Omental fat pad (tissue), 4 donors: ENCODE data around the gene ATP4B. TPM values are rescaled to one million over a fixed set of nuclear protein-coding genes. Genes with fewer than 3 reads are reported as not detected.

Experiments
- ATAC-seq: fragments of 150-250 bp; one replicate; pipeline ENCODE4 v1.9.1; 2016; ENCODE audit warnings: mild to moderate bottlenecking, moderate library complexity; ENCODE audit not compliant: low FRiP score
- DNase-seq: peaks from one replicate; pipeline ENCODE4 v3.0.0-alpha.2; 2019; ENCODE audit warnings: low spot score
- total RNA-seq, 4 donors: library from RNA; depleted of rRNA; stranded (reverse); fragments of >200 nt; gene quantifications; one replicate each; pipeline ENCODE4 v1.1.0, GENCODE V29; 2016
- TF ChIP-seq, protein P1 (sequence below), 3 donors: fragments of 450-650 bp; IDR thresholded peaks; one replicate each; pipeline ENCODE4 v1.5.1; 2016 to 2017; ENCODE audit warnings: antibody characterized with exemption in 3 of 3, mild to moderate bottlenecking in 3 of 3, moderate library complexity in 2 of 3

Gene ATP4B
- total RNA-seq, 4 donors from 2014 or later, result not detected

DNA sequence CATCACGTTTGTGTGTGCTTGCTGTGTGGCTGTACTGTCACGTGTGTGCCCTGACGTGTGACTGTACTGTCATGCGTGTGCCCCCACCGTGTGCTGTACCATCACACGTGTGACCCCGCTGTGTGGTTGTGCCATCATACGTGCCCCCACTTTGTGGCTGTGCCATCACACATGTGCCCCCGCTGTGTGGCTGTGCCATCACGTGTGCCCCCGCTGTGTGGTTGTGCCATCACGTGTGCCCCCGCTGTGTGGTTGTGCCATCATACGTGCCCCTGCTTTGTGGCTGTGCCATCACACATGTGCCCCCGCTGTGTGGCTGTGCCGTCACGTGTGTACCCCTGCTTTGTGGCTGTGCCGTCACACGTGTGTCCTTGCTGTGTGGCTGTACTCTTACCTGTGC lies 47.7 kb downstream of the ATP4B start:
- ATAC-seq (no peak), DNase-seq (no peak)
- TF ChIP-seq, protein P1, sequence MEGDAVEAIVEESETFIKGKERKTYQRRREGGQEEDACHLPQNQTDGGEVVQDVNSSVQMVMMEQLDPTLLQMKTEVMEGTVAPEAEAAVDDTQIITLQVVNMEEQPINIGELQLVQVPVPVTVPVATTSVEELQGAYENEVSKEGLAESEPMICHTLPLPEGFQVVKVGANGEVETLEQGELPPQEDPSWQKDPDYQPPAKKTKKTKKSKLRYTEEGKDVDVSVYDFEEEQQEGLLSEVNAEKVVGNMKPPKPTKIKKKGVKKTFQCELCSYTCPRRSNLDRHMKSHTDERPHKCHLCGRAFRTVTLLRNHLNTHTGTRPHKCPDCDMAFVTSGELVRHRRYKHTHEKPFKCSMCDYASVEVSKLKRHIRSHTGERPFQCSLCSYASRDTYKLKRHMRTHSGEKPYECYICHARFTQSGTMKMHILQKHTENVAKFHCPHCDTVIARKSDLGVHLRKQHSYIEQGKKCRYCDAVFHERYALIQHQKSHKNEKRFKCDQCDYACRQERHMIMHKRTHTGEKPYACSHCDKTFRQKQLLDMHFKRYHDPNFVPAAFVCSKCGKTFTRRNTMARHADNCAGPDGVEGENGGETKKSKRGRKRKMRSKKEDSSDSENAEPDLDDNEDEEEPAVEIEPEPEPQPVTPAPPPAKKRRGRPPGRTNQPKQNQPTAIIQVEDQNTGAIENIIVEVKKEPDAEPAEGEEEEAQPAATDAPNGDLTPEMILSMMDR (IDR thresholded peaks at IDR 0.05), result no peak

DNA sequence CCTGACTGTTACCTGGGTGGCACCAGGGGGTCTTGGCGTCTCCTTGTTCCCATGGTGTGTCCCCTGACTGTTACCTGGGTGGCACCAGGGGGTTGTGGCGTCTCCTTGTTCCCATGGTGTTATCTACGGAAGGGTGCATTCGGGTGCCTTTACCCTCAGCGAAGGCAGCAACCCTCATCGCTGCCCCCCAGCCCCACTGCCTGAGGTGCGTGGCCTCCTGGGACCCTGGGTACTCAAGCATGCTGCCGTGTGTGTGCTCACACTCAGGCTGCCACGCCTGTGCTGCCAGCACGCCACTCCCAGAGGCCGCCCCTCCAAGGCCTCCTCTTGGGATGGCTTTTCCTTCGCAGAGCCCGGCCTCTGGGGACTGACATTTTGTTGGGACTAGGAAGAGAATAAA lies 48.4 kb downstream of the ATP4B start:
- DNase-seq (no peak), ATAC-seq (no peak)
- TF ChIP-seq, protein P1 (IDR thresholded peaks at IDR 0.05), result no peak

DNA sequence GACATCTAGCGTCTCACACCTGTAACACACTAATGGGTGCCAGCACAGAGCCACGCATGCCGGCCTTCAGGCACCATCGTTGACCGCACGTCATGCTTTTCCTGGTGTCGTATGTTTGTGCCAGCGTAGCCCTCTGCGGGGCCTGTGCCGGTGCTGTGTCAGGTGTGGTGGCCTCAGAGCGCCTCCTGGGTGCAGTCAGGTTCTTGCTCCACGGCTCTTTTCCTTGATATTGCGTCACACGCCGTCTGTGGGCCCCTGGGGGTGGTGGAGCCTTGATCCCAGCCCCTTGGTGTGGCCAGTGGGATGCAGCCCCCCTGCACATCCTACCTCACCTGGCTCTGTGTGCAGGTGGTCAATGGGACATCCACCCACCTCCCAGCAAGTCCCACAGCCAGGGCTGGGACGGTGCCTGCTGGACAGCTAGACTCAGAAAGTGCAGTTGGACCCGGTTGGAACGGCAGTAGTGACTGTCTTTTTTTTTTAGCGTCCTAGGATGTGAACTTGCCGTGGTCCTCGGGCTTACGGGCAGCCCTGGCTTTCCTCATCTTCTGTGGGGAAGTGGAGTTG lies 48.9 kb downstream of the ATP4B start:
- ATAC-seq (no peak), DNase-seq (no peak)
- TF ChIP-seq, protein P1 (IDR thresholded peaks at IDR 0.05), result no peak

DNA sequence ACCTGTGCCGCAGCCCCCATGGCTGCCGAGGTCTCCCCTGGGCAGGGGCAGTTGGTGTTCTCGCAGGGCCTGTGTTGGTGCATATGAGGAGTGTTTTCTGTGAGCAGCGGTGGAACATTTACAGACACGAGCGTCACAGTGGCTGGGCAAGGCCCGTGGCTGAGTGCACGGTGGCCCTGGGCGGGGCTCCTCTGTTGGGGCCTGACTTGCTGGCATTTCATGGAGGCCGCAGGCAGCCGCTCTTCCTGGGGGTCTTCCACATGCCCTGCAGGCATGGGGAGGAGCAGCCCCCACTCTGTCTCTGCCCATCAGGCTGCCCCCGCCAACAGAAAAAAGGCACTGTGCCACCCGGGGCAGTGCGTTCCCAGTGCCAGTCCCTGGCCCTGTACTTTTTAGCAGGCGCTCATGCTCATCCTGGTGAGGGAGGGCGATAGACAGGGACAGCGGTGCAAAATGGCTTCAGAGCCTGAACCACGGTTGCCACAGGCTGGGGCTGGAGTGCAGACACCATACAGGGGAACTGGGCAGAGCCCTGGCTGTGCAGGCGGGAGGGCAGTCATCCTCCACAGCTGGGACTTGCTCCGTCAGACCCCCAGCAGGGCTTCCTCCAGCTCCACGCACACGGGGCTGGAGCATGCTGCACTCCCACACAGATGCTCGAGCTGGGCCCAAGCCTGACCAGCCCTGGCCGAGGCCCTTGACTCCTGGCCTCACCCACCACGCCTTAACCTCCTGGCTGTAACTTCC lies 49.9 kb downstream of the ATP4B start:
- TF ChIP-seq, protein P1 (IDR thresholded peaks at IDR 0.05), result no peak
- ATAC-seq, result no peak
- no peak for DNase-seq

DNA sequence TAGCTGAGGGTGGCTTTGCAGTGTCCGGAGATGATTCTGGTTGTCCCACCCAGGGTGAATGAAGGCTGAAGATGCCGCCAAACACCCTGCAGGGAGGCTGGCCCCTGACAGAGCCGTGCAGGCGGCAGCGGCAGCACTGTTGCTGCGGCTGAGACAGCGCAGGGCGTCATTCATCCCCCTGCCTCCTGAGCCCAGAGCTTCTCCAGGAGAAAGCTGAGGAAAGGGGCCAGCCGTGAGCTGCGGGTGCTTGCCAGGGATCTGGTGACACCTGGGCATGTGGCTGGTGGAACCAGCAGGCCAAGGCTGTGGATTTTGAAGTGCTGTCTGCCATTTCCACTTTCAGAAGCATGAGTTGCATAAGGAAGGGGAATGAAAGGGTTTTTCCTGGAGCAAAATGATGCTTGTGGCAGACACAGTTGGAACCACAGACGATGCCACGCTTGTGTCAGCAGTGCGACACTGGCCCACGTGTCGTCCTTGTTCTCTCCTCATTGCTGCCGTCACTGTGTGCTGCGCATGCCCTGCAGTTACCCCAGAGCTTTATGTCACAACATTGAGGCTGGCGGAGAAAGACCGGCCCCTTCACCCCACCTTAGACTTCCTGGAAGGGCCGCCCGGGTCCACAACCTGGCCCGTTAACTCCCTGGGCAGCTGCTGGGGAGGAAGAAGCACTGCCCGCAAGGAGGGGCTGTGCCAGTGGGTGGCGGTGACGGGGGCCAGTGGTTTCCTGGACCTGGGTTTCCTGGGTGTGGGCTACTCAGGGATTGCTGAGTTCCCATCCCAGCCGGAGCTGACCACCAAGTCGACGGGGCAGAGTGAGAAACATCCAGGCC lies 50.7 kb downstream of the ATP4B start:
- TF ChIP-seq, protein P1 (IDR thresholded peaks at IDR 0.05), result no peak
- DNase-seq (no peak), ATAC-seq (no peak)

DNA sequence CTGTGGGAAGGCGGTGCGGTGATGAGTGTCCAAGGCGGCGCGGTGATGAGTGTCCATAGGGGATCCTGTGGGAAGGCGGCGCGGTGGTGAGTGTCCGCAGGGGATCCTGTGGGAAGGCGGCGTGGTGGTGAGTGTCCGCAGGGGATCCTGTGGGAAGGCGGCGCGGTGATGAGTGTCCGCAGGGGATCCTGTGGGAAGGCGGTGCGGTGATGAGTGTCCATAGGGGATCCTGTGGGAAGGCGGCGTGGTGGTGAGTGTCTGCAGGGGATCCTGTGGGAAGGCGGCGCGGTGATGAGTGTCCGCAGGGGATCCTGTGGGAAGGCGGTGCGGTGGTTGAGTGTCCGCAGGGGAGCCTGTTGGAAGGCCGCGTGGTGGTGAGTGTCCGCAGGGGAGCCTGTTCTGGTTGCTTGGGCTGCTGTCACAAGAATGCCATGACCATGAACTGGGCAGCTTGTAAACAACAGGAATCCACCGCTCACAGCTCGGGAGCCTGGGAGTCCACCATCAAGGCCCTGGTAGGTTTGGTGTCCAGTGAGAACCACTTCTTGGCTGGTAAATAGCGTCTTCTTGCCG lies 52.0 kb downstream of the ATP4B start:
- TF ChIP-seq, protein P1 (IDR thresholded peaks at IDR 0.05), result no peak
- ATAC-seq (no peak), DNase-seq (no peak)
